ENCODE results near the gene HSPA1A.
"Not testable (repeated sequence)": the region's sequence is repeated elsewhere in the genome, so short reads cannot be mapped to it uniquely, and the experiment has no call there.

The HSPA1A gene

GRCh38 chr6:31834367-31835250 lies 19.3 kb downstream of the HSPA1A start:
- H3K4me3 ChIP-seq (ENCODE audit: low read depth, low read length): peak overlapping the region; percentile 96
- no peak for TF ChIP-seq CTCF (IDR thresholded peaks at IDR 0.05; ENCODE audit: low read depth, low read length, missing control alignments)
- DNase-seq (ENCODE audit: low read depth): peak; percentile 67

GRCh38 chr6:31836047-31836473 lies 20.7 kb downstream of the HSPA1A start:
- no peak for TF ChIP-seq CTCF (IDR thresholded peaks at IDR 0.05; ENCODE audit: low read depth, low read length, missing control alignments)
- H3K4me3 ChIP-seq (ENCODE audit: low read depth, low read length): peak overlapping the region; percentile 96
- DNase-seq (ENCODE audit: low read depth): no peak

GRCh38 chr6:31836474-31837368 lies 21.4 kb downstream of the HSPA1A start:
- TF ChIP-seq CTCF (IDR thresholded peaks at IDR 0.05; ENCODE audit: low read depth, low read length, missing control alignments): no peak
- no peak for DNase-seq (ENCODE audit: low read depth)
- H3K4me3 ChIP-seq (ENCODE audit: low read depth, low read length): peak overlapping the region; percentile 96

- H3K4me3 ChIP-seq (ENCODE audit: low read depth, low read length): peak overlapping the region; percentile 96
- TF ChIP-seq CTCF (IDR thresholded peaks at IDR 0.05; ENCODE audit: low read depth, low read length, missing control alignments): no peak
- no peak for DNase-seq (ENCODE audit: low read depth)
These were observed 22.2 kb downstream of the HSPA1A start for GRCh38 chr6:31837369-31838113.

GRCh38 chr6:31838114-31838553 lies 22.8 kb downstream of the HSPA1A start:
- H3K4me3 ChIP-seq (ENCODE audit: low read depth, low read length): peak overlapping the region; percentile 96

GRCh38 chr6:31838968-31839367 lies 23.6 kb downstream of the HSPA1A start:
- no peak for DNase-seq (ENCODE audit: low read depth)
- H3K4me3 ChIP-seq (ENCODE audit: low read depth, low read length): peak overlapping the region; percentile 96
- no peak for TF ChIP-seq CTCF (IDR thresholded peaks at IDR 0.05; ENCODE audit: low read depth, low read length, missing control alignments)

More at GRCh38 chr6:31838114-31838553, 22.8 kb downstream of the HSPA1A start:
- not testable (repeated sequence) for DNase-seq (ENCODE audit: low read depth)

- not testable (repeated sequence) for H3K4me3 ChIP-seq (ENCODE audit: low read depth, low read length); DNase-seq (ENCODE audit: low read depth)
These were observed 24.4 kb downstream of the HSPA1A start for GRCh38 chr6:31839779-31840126.

Data from GM12864 (cell line).